HG03571 (cell line): ENCODE measurements around the gene ZCCHC7.
"Not testable (repeated sequence)": the region's sequence is repeated elsewhere in the genome, so short reads cannot be mapped to it uniquely, and the experiment has no call there.

Experiments
- ATAC-seq: cut with Tn5 transposase; IDR thresholded peaks from one replicate; pipeline ENCODE4 v1.9.1; 2021; ENCODE audit not compliant: unreplicated experiment

Gene ZCCHC7

DNA sequence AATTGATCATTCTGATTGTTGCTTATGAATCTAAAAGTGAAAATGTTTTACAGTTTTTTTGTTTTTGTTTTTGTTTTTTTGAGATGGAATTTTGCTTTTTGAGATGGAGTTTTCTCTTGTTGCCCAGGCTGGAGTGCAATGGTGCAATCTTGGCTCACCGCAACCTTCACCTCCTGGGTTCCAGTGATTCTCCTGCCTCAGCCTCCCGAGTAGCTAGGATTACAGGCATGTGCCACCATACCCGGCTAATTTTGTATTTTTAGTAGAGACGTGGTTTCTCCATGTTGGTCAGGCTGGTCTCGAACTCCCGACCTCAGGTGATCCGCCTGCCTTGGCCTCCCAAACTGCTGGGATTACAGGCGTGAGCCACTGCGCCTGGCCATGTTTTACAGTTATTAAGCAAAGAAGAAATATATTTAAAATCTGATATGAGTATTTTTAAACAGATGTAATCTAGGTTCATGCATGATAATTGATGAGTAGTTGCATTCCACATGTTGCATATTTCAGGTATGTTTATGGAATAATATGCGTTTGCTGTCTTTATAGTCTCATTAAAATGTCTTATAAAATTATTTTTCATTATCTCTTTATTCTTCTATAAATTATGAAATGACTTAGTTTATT, 171.4 kb downstream of the ZCCHC7 start:
- not testable (repeated sequence) for ATAC-seq

DNA sequence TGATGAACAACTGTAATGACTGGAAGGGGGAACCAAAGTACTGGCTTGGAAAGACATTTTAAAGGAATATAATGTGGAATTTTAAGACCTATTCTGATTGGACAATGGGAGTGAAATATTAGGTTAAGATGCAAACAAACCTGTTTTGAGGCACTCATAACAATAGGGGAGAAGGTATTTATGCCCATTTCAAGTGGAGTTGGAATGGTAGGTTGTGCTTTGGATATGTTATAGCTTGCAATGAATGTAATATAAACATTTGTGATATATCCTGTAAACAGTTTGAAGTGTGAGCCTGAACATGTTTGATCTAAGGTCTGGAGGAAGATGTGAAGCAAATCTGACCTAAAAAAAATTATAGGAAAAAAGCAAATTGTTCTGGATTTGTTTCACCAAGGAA, 172.5 kb downstream of the ZCCHC7 start:
- no peak for ATAC-seq

DNA sequence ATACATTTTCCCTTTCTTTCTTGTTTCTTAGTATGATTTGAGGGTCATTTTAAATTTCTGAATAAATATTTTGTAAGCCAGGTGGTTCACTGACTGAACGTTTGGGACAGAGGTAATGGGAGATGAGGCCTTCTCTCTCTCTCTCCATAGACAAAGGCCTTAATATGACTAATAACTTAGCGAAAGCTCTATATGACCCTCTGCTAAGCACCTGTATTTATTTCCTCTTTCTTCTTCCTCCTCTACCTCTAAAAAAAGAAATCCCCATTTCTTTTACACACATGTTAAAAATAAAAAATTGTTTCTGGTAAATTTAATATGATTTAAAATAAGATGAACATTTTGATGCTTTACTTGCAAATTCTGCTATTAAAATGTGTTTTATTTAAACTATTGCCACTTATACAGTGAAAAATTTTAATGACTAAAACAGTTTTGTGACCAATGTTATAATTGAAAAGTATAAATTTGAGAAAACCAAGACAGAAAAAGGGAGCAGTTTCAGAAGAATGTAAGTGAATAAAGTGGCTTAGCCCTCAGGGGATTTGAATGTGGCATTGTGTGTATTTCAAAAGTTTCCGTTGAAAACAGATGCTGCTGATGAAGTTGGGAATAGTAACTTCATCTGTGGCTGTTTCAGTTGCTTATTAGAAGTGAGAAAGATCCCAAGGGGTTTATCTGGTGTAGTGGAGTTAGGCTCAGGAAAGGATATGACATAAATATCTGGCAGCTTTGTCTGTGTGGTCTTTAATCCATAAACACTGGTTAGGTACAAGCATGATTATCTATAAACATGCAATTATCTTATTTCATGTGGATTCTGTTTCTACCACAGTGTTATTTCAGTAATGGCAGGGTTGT, 173.5 kb downstream of the ZCCHC7 start:
- ATAC-seq = peak; percentile 47

DNA sequence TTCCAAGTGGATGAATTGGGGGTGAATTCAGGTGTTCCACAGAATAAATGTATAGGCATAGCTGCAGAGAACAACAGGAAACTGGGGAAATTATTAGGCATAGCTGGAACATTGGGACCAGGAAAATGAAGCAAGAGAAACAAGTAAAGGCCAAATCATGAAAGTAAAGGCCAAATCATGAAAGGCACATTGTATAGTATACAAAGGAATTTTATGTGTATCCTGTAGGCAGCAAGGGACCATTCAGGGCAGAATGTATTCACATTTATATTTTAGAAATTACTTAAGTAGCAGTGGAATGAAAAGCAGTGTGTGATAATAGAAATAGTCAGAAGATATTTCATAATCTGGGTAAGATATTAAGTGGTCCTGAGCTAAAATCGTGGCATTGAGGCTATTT, 174.8 kb downstream of the ZCCHC7 start:
- no peak for ATAC-seq

DNA sequence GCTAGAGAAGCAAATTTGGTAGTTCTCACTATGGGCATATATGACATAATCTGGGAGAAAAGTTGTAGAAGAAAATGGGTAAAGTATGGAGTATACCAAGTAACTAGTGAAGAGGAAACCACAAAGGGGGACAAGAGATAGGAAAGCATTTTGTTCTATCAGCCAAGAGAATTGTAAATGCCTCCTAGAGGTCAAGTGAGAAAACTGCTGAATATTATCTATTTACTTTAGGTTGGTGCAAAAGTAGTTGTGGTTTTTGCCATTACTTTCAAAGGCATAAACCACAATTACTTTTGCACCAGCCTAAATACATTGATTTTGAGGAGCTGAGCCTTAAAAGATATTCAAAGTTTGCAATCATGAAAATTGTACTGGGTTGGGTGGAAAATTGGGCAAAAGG, 175.4 kb downstream of the ZCCHC7 start:
- ATAC-seq = no peak

DNA sequence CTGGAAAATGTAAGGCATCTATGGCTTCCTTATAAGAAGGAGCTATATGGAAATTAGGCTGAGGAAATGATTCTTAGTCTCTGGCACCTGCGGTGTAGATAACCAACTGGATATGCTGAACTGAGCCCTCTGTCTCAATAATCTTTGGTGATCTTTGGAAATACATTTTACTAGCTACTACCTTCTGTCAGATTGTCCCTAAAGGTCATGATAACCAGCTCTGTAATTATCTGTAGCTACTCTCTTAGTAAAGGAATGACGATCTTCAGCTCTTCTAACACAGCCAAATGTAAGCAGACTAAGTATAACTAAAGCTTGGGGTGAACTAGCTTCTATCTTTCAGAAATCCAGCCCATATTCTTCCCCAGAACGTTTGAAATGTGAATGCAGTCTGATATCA, 177.2 kb downstream of the ZCCHC7 start:
- ATAC-seq = no peak

DNA sequence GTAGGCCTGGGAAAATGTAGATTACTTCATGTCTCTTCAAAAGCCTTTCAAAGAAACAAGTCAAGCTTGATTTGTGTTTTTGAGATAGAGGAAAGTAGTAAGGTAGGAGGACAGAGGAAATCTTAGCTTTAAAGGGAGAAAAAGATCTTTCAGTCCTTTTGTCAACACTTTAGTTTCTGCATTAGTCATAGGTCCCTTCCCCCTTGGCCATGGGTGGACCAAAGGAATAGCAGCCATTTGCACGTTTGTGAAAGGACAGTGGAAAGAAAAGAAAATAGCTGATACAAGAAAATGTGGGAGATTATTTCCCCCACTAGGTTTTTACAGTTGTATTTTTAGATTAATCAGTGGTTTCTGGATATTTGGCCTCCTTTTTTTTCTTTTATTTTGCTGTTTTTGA, 180.2 kb downstream of the ZCCHC7 start:
- ATAC-seq = no peak

DNA sequence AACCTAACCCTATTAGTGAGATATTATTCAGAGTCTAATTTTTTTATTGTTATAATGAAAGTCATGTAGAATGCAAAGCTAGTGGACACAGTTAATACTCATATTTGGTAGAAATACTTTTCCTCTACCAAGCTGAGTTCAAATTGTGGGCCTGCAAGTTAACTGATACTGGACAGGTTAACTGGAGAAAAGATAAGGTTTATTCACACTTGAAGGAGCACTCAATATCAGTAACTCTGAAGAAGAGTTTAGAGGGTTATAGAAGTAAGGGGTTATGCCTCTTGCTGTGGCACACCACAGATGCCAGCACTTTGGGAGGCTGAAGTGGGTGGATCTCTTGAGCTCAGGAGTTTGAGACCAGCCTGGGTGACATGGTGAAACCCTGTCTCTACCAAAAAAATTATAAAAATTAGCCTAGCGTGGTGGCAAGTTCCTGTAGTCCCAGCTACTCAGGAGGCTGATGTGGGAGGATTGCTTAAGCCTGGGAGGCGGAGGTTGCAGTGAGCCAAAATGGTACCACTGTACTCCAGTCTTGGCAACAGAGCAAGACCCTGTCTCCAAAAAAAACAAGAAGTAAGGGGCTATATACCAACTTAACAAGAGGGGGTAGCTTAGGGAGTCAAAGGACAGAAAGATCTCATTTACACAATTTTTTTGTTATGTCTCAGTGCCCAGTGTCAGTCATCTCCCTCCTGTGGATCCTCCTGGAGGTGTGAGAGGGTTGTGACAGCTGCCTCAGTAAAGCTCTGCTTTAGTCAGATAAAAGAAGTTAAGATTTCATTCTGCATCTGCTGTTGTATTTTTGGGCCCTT, 180.9 kb downstream of the ZCCHC7 start:
- no peak for ATAC-seq

DNA sequence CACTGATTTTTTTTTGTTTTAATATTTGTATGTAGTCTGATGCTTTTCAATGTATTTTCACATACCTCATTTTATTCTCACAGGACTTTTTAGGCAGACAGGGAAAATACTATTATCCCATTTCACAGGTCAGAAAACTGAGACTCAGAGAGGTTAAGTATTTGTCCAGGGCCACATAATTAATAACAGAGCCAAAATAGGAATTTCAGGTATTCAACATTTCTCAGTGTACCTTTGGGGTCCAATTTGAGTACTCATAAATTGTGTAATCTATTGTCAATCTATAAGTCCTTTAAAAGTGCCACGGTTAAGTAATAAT, 181.4 kb downstream of the ZCCHC7 start:
- no peak for ATAC-seq

DNA sequence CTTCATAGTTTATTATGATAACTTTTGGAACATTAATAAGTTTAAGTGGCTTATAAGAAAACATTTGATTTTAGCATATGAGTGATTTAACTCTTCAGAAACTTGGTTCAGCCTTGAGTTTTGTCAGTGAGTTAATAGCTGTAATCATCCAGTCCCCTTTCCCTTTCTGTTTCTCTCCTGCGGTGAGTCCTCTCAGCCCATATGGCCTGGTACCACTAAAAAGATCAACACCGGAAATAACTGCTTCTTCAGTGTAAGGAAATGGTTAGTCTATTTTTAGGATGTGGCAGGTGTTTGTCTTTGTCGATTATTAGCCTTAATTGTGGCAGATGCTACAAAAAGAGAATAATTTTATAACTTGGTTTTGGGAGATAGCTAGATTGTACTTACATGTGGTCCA, 181.9 kb downstream of the ZCCHC7 start:
- peak; percentile 79 for ATAC-seq

DNA sequence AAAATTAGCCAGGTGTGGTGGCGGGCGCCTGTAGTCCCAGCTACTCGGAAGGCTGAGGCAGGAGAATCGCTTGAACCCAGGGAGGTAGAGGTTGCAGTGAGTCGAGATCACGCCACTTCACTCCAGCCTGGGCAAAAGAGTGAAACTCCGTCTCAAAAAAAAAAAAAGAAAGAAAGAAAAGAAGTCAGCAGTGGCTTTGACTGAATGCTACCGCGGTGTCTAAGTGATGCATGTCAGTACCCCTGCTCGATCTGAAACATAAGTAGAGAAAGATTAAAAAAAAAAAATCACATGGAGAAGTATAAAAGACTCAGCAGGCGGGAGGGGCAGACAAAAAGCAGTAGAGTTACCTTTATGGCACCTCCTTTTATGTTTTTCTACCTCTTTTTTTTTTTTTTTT, 182.9 kb downstream of the ZCCHC7 start:
- ATAC-seq = not testable (repeated sequence)

DNA sequence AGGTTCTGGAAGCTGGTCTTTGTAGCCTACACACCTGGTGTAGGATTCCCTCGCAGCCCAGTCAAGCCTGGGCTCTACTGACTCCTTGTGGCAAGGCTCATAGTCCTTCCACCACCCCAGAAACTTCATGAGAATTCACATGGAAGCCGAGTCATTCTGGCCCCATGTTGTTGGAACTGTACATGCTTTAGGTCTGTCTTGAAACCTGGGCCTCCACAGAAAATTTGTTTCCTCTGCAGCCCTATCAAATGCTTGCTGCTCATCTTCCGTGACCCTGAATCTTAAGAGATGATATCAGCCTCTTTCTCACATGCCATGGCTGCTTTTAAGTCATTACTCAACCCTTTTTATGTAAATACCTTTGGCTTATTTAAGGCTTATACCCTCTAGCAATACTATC, 188.8 kb downstream of the ZCCHC7 start:
- no peak for ATAC-seq

DNA sequence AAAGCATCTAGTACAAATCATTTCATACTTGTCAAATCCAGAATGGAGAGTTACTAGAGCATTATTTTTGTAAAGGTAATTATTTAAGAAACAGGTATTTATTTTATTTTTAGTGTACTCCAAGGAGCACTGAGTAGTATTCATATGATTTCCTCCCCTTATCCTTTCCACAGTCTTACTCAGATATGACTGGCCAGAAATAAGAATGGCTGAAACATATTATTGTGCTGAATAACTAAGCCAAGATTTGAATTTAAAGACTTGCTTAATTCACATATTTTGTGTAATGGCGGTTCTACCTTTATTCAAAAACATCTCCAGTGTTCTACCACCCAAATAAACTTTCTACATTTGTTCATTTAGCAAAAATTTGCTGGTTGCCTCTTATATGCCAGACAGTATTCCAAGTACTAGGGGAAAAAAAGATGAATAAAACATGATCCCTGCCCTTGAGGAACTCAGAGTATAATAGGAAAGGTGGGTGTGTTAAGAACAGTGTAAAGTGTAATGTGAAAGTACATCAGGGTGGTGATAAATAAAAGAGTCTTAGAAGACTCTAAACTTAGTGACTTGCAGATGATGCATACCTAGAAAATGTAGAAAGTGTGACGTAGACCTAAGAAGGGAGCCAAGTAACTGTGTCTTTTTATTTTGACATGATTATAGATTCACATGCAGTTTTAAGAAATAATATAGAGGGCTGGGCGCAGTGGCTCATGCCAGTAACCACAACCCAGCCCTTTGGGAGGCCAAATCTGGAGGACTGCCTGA, 191.7 kb downstream of the ZCCHC7 start:
- ATAC-seq = no peak

DNA sequence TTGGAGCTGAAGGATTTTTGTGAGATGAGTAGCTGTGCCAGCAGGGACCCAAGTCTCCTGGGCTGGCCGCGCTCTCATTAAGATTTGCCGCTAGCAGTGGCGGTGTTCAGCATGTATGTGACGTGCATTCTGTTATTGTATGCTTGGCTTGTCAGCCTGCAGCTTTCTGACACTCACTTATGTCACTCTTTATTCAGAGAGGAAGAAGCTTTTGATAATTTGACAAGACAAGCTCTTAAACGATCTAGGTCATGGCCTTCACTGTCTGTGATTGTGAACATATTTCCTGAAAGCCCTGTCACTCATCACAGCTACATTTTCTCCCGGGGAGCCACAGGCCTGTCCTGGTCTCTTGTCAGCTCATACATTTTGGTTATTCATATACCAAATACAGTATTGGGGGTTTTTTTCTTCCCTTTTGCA, 203.9 kb downstream of the ZCCHC7 start:
- peak; percentile 49 for ATAC-seq

DNA sequence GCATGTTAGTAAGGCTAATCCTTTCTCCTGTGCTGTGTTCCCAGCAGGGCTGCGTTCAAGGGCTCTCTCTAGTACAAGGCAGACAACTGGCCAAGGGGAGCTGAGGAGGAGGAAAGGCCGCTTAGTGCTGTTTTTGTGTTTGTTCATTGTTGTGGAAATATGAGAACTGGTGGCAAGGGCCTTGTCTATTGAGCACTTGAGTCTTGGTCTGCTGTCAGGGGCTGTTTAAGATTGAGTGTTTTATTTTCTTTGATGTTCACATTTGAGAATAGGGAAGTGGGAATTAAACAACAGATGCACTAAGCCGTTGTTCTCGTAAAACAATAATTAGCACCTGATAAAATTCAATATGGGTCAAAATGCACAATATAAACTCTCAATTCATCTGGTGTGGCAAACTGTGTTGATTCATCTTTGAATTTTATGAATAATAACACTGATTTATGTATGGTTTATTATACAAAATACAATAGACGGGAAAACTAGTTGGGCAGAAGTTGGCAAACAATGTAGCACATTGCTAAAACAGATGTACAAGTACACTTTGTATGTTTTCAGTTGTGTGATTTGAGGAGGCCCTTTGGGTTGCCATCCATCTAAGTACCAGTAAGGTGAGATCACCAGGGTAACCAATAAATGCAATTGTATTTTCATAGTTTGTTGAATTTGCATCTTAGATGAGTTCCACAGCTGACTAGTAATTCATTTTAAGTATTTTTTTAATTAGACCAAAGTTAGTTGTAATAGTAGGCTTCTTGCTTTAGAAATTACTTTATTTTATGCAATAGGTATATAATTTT, 204.5 kb downstream of the ZCCHC7 start:
- ATAC-seq = peak; percentile 21

DNA sequence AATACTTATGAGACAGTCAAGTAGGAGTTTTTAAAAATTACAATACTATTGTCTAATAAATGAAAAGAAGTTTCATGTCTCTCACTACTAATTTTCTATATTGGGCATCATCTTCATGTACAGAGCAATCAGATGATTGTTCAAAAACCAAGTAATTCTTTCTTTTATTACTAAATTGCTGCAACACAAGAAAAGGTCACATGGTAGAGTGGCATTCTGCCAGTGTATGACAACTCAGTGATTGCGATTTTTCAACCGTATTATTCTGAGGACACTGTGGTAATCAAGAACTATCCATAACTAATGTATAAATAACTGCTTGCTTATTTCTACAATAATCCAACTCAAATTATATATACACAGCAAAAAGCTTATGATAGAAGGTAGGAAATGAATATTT, 205.4 kb downstream of the ZCCHC7 start:
- no peak for ATAC-seq

DNA sequence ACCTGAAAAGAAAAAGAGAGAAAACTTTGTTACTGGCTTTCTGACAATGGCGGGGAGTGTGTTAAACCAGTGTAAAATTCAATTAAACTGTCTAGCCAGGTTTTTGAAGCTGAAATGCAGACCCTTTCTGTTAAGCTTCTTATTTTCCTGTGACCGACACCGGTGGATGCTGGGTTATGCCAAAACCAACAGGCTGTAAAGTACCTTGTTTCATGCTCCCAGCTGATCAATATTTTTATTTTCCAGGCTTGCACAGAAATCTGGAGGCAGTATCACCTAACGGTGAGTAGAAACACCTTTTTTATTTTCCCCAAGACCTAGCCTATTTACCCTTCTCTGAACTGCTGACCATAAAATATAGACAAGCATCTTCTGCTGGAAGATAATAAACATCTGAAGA, 207.2 kb downstream of the ZCCHC7 start:
- ATAC-seq = no peak

DNA sequence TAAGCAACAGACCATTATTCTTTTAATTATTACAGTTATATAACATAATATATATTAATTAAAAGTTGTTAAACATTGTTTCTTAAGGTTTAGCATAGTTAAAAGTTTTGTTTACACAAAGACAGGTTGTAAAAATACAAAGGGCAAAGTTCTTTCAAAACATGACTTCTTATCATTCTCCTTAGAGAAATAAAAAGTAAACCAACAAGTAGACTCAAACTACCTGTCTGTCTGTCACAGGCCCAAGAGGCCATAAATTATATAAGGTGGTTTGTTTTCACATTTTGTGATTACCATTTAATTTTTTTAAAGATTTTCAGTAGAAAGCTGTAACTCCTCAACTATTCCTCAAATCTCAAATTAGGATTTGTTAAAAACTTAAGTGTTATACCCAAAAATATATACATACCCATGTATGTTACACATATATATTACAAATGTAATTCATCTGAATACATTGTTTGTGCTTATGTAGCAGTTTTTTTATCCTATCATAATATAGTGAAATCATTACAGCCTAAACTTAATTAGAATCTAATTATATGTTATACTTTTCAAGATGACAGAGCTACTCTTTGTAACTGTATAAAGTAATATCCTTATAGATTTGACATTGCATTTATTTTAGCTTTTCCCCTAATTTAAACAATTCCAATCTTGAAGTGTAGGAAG, 208.3 kb downstream of the ZCCHC7 start:
- no peak for ATAC-seq

DNA sequence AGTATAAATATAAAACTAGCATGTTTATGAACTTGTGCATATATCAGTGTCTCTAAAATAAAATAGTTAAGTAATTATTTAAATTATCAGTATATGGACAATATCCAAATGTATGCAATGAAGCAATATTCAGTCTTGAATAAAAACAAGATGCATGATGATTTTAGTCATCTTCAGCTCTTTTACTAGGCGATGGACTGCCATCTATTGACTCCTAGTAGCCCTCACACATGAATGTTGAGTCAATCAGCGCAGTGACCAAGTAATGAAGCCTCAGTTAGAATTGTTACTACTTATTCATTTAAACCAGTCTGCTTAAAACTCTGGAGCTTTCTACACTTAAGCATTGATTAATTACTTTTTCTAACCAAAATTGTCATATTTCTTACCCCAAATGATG, 209.2 kb downstream of the ZCCHC7 start:
- peak; percentile 43 for ATAC-seq

DNA sequence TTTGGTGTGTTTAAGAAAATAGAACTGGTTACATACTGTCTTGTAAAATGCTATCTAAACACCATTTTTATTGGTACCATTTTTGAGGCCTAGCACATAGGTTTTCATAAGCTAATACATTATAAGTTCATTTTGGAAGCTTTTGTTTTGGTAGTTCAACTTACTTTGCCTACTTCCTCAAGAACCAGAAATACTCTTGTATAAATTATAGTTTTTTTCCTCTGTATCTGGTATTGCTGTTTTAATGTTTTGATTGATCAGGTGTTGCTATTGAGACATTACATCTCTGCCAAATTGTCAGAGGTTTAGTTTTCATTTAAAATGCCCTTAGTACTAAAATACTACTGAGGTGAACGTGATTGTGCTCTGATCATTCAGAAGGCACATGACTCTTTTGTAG, 211.5 kb downstream of the ZCCHC7 start:
- no peak for ATAC-seq
